H1 (cell line): ENCODE data around the gene CD8B2.

ENCODE experiments used
- CBX5 ChIP-seq: fragments of 300-800, 300-1000 bp; sonication (generic); IDR thresholded peaks from 2 replicates; pipeline ENCODE4 v1.7.1; 2016; ENCODE audit warnings: antibody characterized with exemption, low read length, low read depth
- CEBPB ChIP-seq: IDR thresholded peaks from 2 replicates; pipeline ENCODE4 v1.6.1; 2012; ENCODE audit warnings: low read depth, low read length
- EZH2 ChIP-seq: fragments of 200-600 bp; sonication (generic); IDR thresholded peaks from 2 replicates; pipeline ENCODE4 v1.7.1; 2012; ENCODE audit warnings: low read depth, mild to moderate bottlenecking, moderate library complexity, low read length, inconsistent platforms; ENCODE audit not compliant: severe bottlenecking
- HDAC2 ChIP-seq, 2 experiments: fragments of 300-600 bp in 1 of 2; sonication (generic) in 1 of 2; IDR thresholded peaks; 2 replicates each; pipeline ENCODE4 v1.6.1; 2011 to 2012; ENCODE audit warnings: low read depth in 2 of 2, low read length in 2 of 2, mild to moderate bottlenecking in 2 of 2, moderate library complexity in 2 of 2, borderline replicate concordance in 1 of 2, inconsistent platforms in 1 of 2
- MAFK ChIP-seq: IDR thresholded peaks from 2 replicates; pipeline ENCODE4 v1.6.1; 2012; ENCODE audit warnings: low read depth, mild to moderate bottlenecking, improper control_type of control experiment, low read length
- POLR2AphosphoS5 ChIP-seq: IDR thresholded peaks from 2 replicates; pipeline ENCODE4 v1.6.1; 2011; ENCODE audit warnings: low read depth, low read length
- RNF2 ChIP-seq: fragments of 200-900, 300-1000 bp; sonication (generic); IDR thresholded peaks from 2 replicates; pipeline ENCODE4 v1.7.1; 2016; ENCODE audit warnings: borderline replicate concordance, low read depth, mild to moderate bottlenecking, antibody characterized with exemption, low read length; ENCODE audit not compliant: poor library complexity, severe bottlenecking; ENCODE audit errors: missing control alignments
- RXRA ChIP-seq: IDR thresholded peaks from 2 replicates; pipeline ENCODE4 v1.6.1; 2011; ENCODE audit warnings: low read depth, mild to moderate bottlenecking, low read length, moderate library complexity; ENCODE audit not compliant: insufficient read depth
- SP1 ChIP-seq: IDR thresholded peaks from 2 replicates; pipeline ENCODE4 v1.6.1; 2011; ENCODE audit warnings: low read depth, low read length
- TF ChIP-seq, protein P1 (sequence below), 3 experiments: IDR thresholded peaks; 1 replicate in 2 of 3; 2 replicates in 1 of 3; pipeline versions ENCODE4 v1.5.1 to v1.6.1; 2011; ENCODE audit warnings: low read length in 3 of 3, mild to moderate bottlenecking in 3 of 3, inconsistent platforms in 2 of 3, low read depth in 1 of 3, moderate library complexity in 1 of 3; ENCODE audit not compliant: insufficient read depth in 1 of 3; ENCODE audit errors: control extremely low read depth in 1 of 3
- TF ChIP-seq, protein P2 (sequence below): IDR thresholded peaks from 2 replicates; pipeline ENCODE4 v1.6.1; 2012; ENCODE audit warnings: inconsistent platforms
- TF ChIP-seq, protein P3 (sequence below): IDR thresholded peaks from 2 replicates; pipeline ENCODE4 v1.6.1; 2011; ENCODE audit warnings: low read length, improper control_type of control experiment

DNA sequence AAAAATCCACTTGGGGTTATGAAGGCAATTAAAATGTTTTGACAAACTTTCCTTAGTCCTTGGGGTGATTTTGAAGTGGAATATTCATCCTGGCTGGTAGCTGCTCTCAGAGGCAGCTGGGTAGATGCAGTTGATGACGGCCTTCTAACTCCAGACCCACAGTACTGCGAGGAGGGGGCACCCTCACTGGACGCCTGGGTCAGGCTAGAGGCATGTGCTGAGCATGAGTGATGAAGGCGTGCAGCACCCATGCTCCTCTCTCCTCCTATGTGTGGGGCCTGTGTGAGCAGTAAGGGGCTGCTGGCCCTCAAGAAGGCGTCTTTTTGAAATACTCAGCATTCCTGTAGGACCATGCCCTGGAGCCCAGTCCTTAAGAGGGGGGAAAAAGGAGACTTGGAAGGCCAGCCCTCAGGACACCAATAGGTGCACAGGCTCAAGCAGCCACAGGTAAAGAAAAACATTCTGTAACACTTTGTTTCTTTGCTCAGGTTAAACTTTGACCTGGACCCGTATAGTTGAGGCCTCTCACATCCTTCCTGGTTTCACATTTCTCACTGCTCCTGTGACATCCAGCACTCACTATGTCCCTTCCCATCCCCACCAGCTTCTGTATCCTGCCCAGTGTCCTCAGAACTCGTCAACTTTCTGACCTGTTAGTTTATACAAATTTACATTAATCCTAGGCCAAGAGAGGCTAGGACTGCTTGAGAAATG, 64.4 kb downstream of the CD8B2 start:
- TF ChIP-seq CBX5 (no peak), EZH2 (no peak), POLR2AphosphoS5 (no peak), MAFK (no peak), RXRA (no peak), CEBPB (no peak), RNF2 (no peak), HDAC2 (IDR thresholded peaks at IDR 0.05; ENCODE audit: borderline replicate concordance in 1 of 2, low read depth in 2 of 2, low read length in 2 of 2) (no peak), SP1 (no peak)
- TF ChIP-seq, protein P1, sequence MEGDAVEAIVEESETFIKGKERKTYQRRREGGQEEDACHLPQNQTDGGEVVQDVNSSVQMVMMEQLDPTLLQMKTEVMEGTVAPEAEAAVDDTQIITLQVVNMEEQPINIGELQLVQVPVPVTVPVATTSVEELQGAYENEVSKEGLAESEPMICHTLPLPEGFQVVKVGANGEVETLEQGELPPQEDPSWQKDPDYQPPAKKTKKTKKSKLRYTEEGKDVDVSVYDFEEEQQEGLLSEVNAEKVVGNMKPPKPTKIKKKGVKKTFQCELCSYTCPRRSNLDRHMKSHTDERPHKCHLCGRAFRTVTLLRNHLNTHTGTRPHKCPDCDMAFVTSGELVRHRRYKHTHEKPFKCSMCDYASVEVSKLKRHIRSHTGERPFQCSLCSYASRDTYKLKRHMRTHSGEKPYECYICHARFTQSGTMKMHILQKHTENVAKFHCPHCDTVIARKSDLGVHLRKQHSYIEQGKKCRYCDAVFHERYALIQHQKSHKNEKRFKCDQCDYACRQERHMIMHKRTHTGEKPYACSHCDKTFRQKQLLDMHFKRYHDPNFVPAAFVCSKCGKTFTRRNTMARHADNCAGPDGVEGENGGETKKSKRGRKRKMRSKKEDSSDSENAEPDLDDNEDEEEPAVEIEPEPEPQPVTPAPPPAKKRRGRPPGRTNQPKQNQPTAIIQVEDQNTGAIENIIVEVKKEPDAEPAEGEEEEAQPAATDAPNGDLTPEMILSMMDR (IDR thresholded peaks at IDR 0.05; ENCODE audit: control extremely low read depth in 1 of 3, insufficient read depth in 1 of 3, low read depth in 1 of 3, low read length in 3 of 3) = no peak
- TF ChIP-seq, protein P2, sequence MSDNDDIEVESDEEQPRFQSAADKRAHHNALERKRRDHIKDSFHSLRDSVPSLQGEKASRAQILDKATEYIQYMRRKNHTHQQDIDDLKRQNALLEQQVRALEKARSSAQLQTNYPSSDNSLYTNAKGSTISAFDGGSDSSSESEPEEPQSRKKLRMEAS = no peak
- TF ChIP-seq, protein P3, sequence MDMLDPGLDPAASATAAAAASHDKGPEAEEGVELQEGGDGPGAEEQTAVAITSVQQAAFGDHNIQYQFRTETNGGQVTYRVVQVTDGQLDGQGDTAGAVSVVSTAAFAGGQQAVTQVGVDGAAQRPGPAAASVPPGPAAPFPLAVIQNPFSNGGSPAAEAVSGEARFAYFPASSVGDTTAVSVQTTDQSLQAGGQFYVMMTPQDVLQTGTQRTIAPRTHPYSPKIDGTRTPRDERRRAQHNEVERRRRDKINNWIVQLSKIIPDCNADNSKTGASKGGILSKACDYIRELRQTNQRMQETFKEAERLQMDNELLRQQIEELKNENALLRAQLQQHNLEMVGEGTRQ = no peak
